ENCODE measurements around the gene TUBG1. TPM values are rescaled to one million over a fixed set of nuclear protein-coding genes. Genes with fewer than 3 reads are reported as not detected.

TUBG1 gene
- total and polyA plus RNA-seq, 8 donors: 18.5 to 72.4 (median 45.7) TPM

DNA sequence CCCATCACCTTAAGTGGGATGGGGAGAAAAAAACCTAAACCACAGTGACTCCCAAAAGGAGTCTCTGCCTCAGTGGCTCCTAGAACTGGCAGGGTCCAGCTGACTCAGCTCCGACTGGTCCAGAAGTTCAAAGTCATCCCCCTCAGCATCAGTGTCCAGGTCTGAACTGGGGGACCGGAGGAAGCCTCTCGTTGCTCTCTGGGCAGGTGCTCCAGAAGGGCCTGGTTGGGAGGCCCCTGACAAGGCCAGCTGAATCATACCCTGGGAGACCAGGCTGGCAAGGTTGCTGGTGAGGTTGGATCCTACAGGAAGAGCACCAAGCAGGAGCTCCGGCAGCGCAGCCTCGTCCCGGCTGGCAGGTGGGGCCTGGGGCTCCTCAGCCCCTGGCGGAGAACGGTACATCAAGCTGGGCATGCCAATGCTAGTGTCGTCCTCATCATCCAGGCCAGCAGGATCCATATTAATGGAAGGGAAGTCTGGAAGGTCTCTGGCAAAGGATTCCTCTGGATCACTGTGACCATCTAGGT is 27.7 kb upstream of the TUBG1 start:
- H3K27ac ChIP-seq: no peak overlapping the region
- H3K27me3 ChIP-seq: no peaks in the 10 kb centered on the region
- no peak for DNase-seq
- no peak for TF ChIP-seq POLR2A (IDR thresholded peaks at IDR 0.05)
- TF ChIP-seq POLR2AphosphoS5 (IDR thresholded peaks at IDR 0.05): no peak
- TF ChIP-seq EP300 (IDR thresholded peaks at IDR 0.05): no peak
- no peak for TF ChIP-seq CTCF (IDR thresholded peaks at IDR 0.05)
- H3K36me3 ChIP-seq: peaks cover 52 to 77% (median 75%) of the 10 kb centered on the region in 4 donors
- H3K9me3 ChIP-seq: no peaks in the 10 kb centered on the region
- peaks cover 23 to 56% (median 49%) of the 10 kb centered on the region in 4 donors for H3K4me1 ChIP-seq
- 85 to 93% (median 91%) methylated on average over 6 to 10 of the region's 10 CpGs for WGBS, 5 donors
- H3K4me3 ChIP-seq: no peak overlapping the region
- intact Hi-C loops (cut with DNase I; ENCODE audit: low total_unique reads): loop anchor here (10.0 kb wide), 1 partner anchor 103 kb away; the partner anchor contains the start of genes CCR10 and CNTNAP1

GRCh38 chr17:42584880-42585279 is 24.6 kb upstream of the TUBG1 start:
- WGBS, 5 donors: 71 to 87% (median 83%) methylated on average over 8 to 9 of the region's 9 CpGs
- peaks cover 58 to 100% (median 98%) of the 10 kb centered on the region in 4 donors for H3K36me3 ChIP-seq
- DNase-seq: no peak

GRCh38 chr17:42585353-42585752 is 24.1 kb upstream of the TUBG1 start:
- Histone ChIP-seq H3K27ac (peak overlapping the region in 3 of 5 donors; percentile 71 to 75 (median 74)), H3K27me3 (no peaks in the 10 kb centered on the region), H3K4me1 (peaks cover 31 to 51% (median 44%) of the 10 kb centered on the region in 4 donors), H3K36me3 (peaks cover 61 to 100% (median 98%) of the 10 kb centered on the region in 4 donors), H3K9me3 (no peaks in the 10 kb centered on the region), H3K4me3 (no peak overlapping the region)
- intact Hi-C loops (cut with DNase I; ENCODE audit: low total_unique reads): loop anchor here (10.0 kb wide), 1 partner anchor 99 kb away; the partner anchor contains the start of genes CCR10 and CNTNAP1
- no peak for DNase-seq
- 6 to 16% (median 10%) methylated on average over 1 of the region's 1 CpG for WGBS, 5 donors
- TF ChIP-seq EP300 (IDR thresholded peaks at IDR 0.05) (no peak), POLR2A (IDR thresholded peaks at IDR 0.05) (no peak), POLR2AphosphoS5 (IDR thresholded peaks at IDR 0.05) (no peak), CTCF (IDR thresholded peaks at IDR 0.05) (no peak)

More at GRCh38 chr17:42584880-42585279, 24.6 kb upstream of the TUBG1 start:
- Histone ChIP-seq H3K4me3 (no peak overlapping the region), H3K4me1 (peaks cover 31 to 55% (median 45%) of the 10 kb centered on the region in 4 donors), H3K27ac (peak overlapping the region in 3 of 5 donors; percentile 71 to 75 (median 74)), H3K27me3 (no peaks in the 10 kb centered on the region), H3K9me3 (no peaks in the 10 kb centered on the region)
- intact Hi-C loops (cut with DNase I; ENCODE audit: low total_unique reads): loop anchor here (10.0 kb wide), 1 partner anchor 100 kb away; the partner anchor contains the start of genes CCR10 and CNTNAP1
- TF ChIP-seq CTCF (IDR thresholded peaks at IDR 0.05) (no peak), POLR2A (IDR thresholded peaks at IDR 0.05) (no peak), EP300 (IDR thresholded peaks at IDR 0.05) (no peak), POLR2AphosphoS5 (IDR thresholded peaks at IDR 0.05) (no peak)

- peak in 1 of 3 donors; percentile 11 for TF ChIP-seq POLR2AphosphoS5 (IDR thresholded peaks at IDR 0.05)
- no peak for TF ChIP-seq POLR2A (IDR thresholded peaks at IDR 0.05)
- H3K4me3 ChIP-seq: no peak overlapping the region
- H3K27ac ChIP-seq: peak overlapping the region; percentile 54 to 75 (median 71)
- DNase-seq: no peak
- H3K27me3 ChIP-seq: no peaks in the 10 kb centered on the region
- no peaks in the 10 kb centered on the region for H3K9me3 ChIP-seq
- 59 to 67% (median 61%) methylated on average over 7 of the region's 7 CpGs for WGBS, 5 donors
- intact Hi-C loops (cut with DNase I; ENCODE audit: low total_unique reads): loop anchor here (10.0 kb wide), 1 partner anchor 98 kb away; the partner anchor contains the start of genes CCR10 and CNTNAP1
- peaks cover 71 to 100% (median 99%) of the 10 kb centered on the region in 4 donors for H3K36me3 ChIP-seq
- H3K4me1 ChIP-seq: peaks cover 31 to 51% (median 44%) of the 10 kb centered on the region in 4 donors
These were observed 22.8 kb upstream of the TUBG1 start for GRCh38 chr17:42586514-42587230.
